Osteoblast (primary cell): ENCODE measurements around the gene RNU1-4. TPM values are rescaled to one million over a fixed set of nuclear protein-coding genes. Genes with fewer than 3 reads are reported as not detected.
"Not testable (repeated sequence)": the region's sequence is repeated elsewhere in the genome, so short reads cannot be mapped to it uniquely, and the experiment has no call there.

Experiments
- DNase-seq: peaks from one replicate; pipeline ENCODE4 v3.0.0; 2011; ENCODE audit warnings: low spot score, mixed read lengths; ENCODE audit not compliant: insufficient read length; ENCODE audit errors: missing footprints
- H2AFZ ChIP-seq: 2 replicates; pipeline ENCODE4 v1.6.0; 2011; ENCODE audit warnings: mild to moderate bottlenecking, low read length
- H3K27ac ChIP-seq: 2 replicates; pipeline ENCODE4 v1.5.1; 2011; ENCODE audit warnings: mild to moderate bottlenecking, low read depth, low read length, moderate library complexity
- H3K27me3 ChIP-seq: 2 replicates; pipeline ENCODE4 v1.6.0; 2012; ENCODE audit warnings: mild to moderate bottlenecking, control low read depth, inconsistent platforms, low read length, moderate library complexity; ENCODE audit not compliant: insufficient read depth
- H3K36me3 ChIP-seq: 2 replicates; pipeline ENCODE4 v1.5.1; 2011; ENCODE audit warnings: mild to moderate bottlenecking, low read length, control low read depth, moderate library complexity; ENCODE audit not compliant: insufficient read depth
- H3K4me1 ChIP-seq: 2 replicates; pipeline ENCODE4 v1.5.1; 2011; ENCODE audit warnings: mild to moderate bottlenecking, low read length, control low read depth, moderate library complexity; ENCODE audit not compliant: insufficient read depth
- H3K4me2 ChIP-seq: 2 replicates; pipeline ENCODE4 v1.6.0; 2011; ENCODE audit warnings: mild to moderate bottlenecking, low read length; ENCODE audit not compliant: insufficient read depth
- H3K4me3 ChIP-seq: fragments of 200-600 bp; sonication (generic); 3 replicates; pipeline ENCODE4 v1.5.1; 2012; ENCODE audit warnings: mild to moderate bottlenecking, low read length, inconsistent platforms; ENCODE audit not compliant: insufficient read depth
- H3K79me2 ChIP-seq: 2 replicates; pipeline ENCODE4 v1.6.0; 2012; ENCODE audit warnings: mild to moderate bottlenecking, low read length, control low read depth, inconsistent platforms; ENCODE audit not compliant: insufficient read depth
- H3K9me3 ChIP-seq: 2 replicates; pipeline ENCODE4 v1.5.1; 2011; ENCODE audit warnings: low read depth, low read length, control low read depth
- H4K20me1 ChIP-seq: 2 replicates; pipeline ENCODE4 v1.6.0; 2012; ENCODE audit warnings: mild to moderate bottlenecking, low read length, control low read depth; ENCODE audit not compliant: insufficient read depth
- small RNA-seq: library from RNA; depleted of rRNA; stranded (forward); fragments of <200 nt; gene quantifications from one replicate; pipeline ENCODE3, GENCODE V24; 2012
- total RNA-seq: library from RNA; depleted of rRNA; stranded (reverse); fragments of >200 nt; gene quantifications from 2 replicates; pipeline ENCODE4 v1.2.3, GENCODE V29; 2012

The RNU1-4 gene
- total RNA-seq, 1 donor, result not detected

DNA sequence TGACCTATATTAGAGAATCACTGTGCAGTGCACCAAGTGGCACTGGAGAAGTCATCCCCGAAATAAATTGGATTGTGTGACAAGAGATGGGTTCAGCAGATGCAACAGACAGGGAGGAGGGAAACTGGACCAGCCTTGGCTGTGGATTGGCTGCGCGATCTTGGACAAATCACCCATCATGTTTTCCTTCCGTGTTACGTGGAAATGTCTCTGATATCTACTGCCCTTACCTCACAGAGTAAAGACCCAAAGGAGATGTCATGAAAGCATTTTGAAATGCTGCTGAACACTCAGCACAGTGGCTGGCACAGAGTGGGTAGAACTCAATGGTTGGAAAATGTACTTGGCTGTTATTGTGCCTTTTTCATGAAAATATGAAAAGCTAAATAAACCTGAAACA lies 39.2 kb downstream of the RNU1-4 start:
- not testable (repeated sequence) for H3K27ac ChIP-seq, H2AFZ ChIP-seq, H4K20me1 ChIP-seq, H3K4me3 ChIP-seq, H3K9me3 ChIP-seq, H3K79me2 ChIP-seq, DNase-seq, H3K4me1 ChIP-seq, H3K36me3 ChIP-seq, H3K4me2 ChIP-seq
- peaks cover 14% of the 10 kb centered on the region for H3K27me3 ChIP-seq

- H3K4me2 ChIP-seq, H3K79me2 ChIP-seq, H3K9me3 ChIP-seq, DNase-seq, H3K27ac ChIP-seq, H3K4me3 ChIP-seq, H2AFZ ChIP-seq, H3K4me1 ChIP-seq, H3K36me3 ChIP-seq, H4K20me1 ChIP-seq: not testable (repeated sequence)
- peaks cover 13% of the 10 kb centered on the region for H3K27me3 ChIP-seq
Measured at GRCh38 chr1:16781033-16781432, 40.7 kb downstream of the RNU1-4 start.

GRCh38 chr1:16781625-16782024 lies 41.3 kb downstream of the RNU1-4 start:
- not testable (repeated sequence) for H3K4me1 ChIP-seq, H3K9me3 ChIP-seq, H3K4me3 ChIP-seq, H2AFZ ChIP-seq, H3K4me2 ChIP-seq, H3K79me2 ChIP-seq, H4K20me1 ChIP-seq, H3K27ac ChIP-seq, H3K36me3 ChIP-seq, DNase-seq
- peaks cover 18% of the 10 kb centered on the region for H3K27me3 ChIP-seq

GRCh38 chr1:16784955-16785354 lies 44.6 kb downstream of the RNU1-4 start:
- not testable (repeated sequence) for H3K36me3 ChIP-seq, H3K79me2 ChIP-seq

DNA sequence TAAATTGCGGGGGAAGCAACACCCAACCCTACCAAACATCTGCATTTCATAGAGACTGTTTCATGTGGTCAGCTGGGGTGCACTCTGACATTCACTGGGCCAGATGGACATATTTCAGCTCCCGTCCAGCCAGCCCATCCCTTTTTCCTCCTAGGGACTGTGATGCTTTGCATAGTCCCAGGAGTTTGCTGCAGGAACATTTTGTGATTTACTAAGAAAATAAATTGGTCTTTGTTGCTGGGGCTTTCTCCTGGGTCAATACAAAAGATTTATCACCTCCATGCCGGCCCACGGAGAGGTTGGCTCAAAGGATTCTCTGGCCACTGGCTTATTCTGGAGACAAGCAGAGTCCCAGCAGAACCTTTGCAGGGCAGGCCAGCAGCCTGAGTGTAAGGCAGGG lies 46.0 kb downstream of the RNU1-4 start:
- H4K20me1 ChIP-seq, H3K36me3 ChIP-seq: not testable (repeated sequence)

More at GRCh38 chr1:16784955-16785354, 44.6 kb downstream of the RNU1-4 start:
- not testable (repeated sequence) for H3K4me3 ChIP-seq, H3K4me1 ChIP-seq, H4K20me1 ChIP-seq, H3K9me3 ChIP-seq, H2AFZ ChIP-seq, H3K4me2 ChIP-seq, H3K27ac ChIP-seq, DNase-seq
- peaks cover 12% of the 10 kb centered on the region for H3K27me3 ChIP-seq

DNA sequence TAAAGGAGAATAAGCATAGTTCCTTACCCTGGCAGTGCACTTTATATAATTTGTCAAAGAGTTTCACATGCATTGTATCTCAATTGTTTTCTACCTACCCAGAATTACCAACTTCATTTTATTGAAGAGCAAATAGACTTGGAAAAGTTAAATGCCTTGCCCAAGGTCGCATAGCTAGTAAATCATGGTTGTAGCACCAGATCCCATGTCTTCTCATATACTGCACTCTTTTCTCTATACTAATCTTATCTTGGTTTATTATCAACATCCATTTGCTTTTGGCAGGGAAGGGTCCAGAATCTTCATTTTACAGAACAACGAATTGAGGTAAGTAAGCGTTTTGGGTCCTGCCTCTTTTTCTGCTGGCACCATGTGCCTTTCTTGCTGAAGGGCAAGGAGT lies 46.9 kb downstream of the RNU1-4 start:
- not testable (repeated sequence) for H3K79me2 ChIP-seq, H3K36me3 ChIP-seq, DNase-seq, H3K27ac ChIP-seq, H3K4me3 ChIP-seq, H3K4me1 ChIP-seq, H4K20me1 ChIP-seq, H3K4me2 ChIP-seq, H3K9me3 ChIP-seq, H2AFZ ChIP-seq
- H3K27me3 ChIP-seq, result peaks cover 15% of the 10 kb centered on the region

More for the DNA sequence above, 46.0 kb downstream of the RNU1-4 start:
- not testable (repeated sequence) for H2AFZ ChIP-seq, H3K4me2 ChIP-seq, H3K9me3 ChIP-seq, H3K4me3 ChIP-seq, H3K4me1 ChIP-seq, H3K79me2 ChIP-seq, DNase-seq, H3K27ac ChIP-seq
- peaks cover 15% of the 10 kb centered on the region for H3K27me3 ChIP-seq

GRCh38 chr1:16787711-16788110 lies 47.4 kb downstream of the RNU1-4 start:
- not testable (repeated sequence) for H3K4me2 ChIP-seq, DNase-seq, H3K4me3 ChIP-seq, H3K36me3 ChIP-seq, H3K79me2 ChIP-seq, H3K27ac ChIP-seq, H3K9me3 ChIP-seq, H4K20me1 ChIP-seq, H3K4me1 ChIP-seq, H2AFZ ChIP-seq
- peaks cover 13% of the 10 kb centered on the region for H3K27me3 ChIP-seq

Small RNA genes within 50 kb of the gene (small RNA-seq; reads per million reads assigned to genes)
- gene RNU1-4, result not detected

Other genes with a start within 250 kb of the RNU1-4 start
- gene RNU1-1, start 226.2 kb upstream of the RNU1-4 start, total RNA-seq, result under 0.01 TPM in 1 of 2 replicates, not detected in the other
- gene NBPF1, start 127.0 kb upstream of the RNU1-4 start, total RNA-seq, result 54.6 and 71.6 TPM in 2 replicates
- gene RNU1-3, start 73.6 kb upstream of the RNU1-4 start, total RNA-seq, result under 0.01 TPM in 1 of 2 replicates, not detected in the other
- under 0.01 TPM in 1 of 2 replicates, not detected in the other for gene RNU1-2, start 155.5 kb downstream of the RNU1-4 start, total RNA-seq
- 15.0 and 20.3 TPM in 2 replicates for gene CROCC, start 181.4 kb downstream of the RNU1-4 start, total RNA-seq
- 61.2 and 72.2 TPM in 2 replicates for gene MFAP2, start 240.1 kb downstream of the RNU1-4 start, total RNA-seq